SK-N-SH (cell line): ENCODE results near the gene ZFYVE26. TPM values are rescaled to one million over a fixed set of nuclear protein-coding genes. Genes with fewer than 3 reads are reported as not detected.
A peak's percentile ranks its signal among the peaks of the same experiment; 100 is the strongest.

Experiments used
- CTCF ChIA-PET: fragments of 300-600, 350-600 bp; formaldehyde crosslinking; extraction: SDS; loops from one replicate; lab custom pipeline; 2021; lab: Yijun Ruan, JAX
- POLR2A ChIA-PET: fragments of 350-600 bp; sonication (Branson Sonifier 250); formaldehyde crosslinking; extraction: SDS; loops from one replicate; lab custom pipeline; 2020; ENCODE audit warnings: antibody characterized with exemption, inconsistent platforms; lab: Yijun Ruan, JAX
- DNase-seq: peaks from one replicate; pipeline ENCODE4 v3.0.0; 2012
- H2AFZ ChIP-seq: fragments of 200-600 bp; sonication (generic); 2 replicates; pipeline ENCODE4 v1.8.1; 2016; ENCODE audit warnings: antibody characterized with exemption, mild to moderate bottlenecking, low read depth
- H3F3A ChIP-seq: fragments of 200-600 bp; sonication (generic); replicated peaks from 2 replicates; pipeline ENCODE3; 2016; ENCODE audit warnings: antibody characterized with exemption, mild to moderate bottlenecking; ENCODE audit not compliant: insufficient read depth
- H3K27ac ChIP-seq, 2 experiments: fragments of 200-500 bp in 1 of 2; fragments of 200-600 bp in 1 of 2; sonication (Bioruptor generic) in 1 of 2; sonication (generic), shearing (Covaris generic) in 1 of 2; 2 replicates each; pipeline versions ENCODE4 v1.5.1 to v1.6.1; 2014 to 2016; ENCODE audit warnings: low read depth in 2 of 2, inconsistent platforms in 1 of 2, low read length in 1 of 2, mild to moderate bottlenecking in 1 of 2, mixed read lengths in 1 of 2
- H3K27me3 ChIP-seq: fragments of 200-600 bp; sonication (generic), shearing (Covaris generic); 2 replicates; pipeline ENCODE4 v1.6.1; 2016; ENCODE audit warnings: mixed run types; ENCODE audit not compliant: insufficient read depth
- H3K36me3 ChIP-seq, 2 experiments: fragments of 200-500 bp in 1 of 2; fragments of 200-600 bp in 1 of 2; sonication (Bioruptor generic) in 1 of 2; sonication (generic) in 1 of 2; replicated peaks in 1 of 2; 2 replicates each; pipeline versions ENCODE3 to v1.5.1; 2014 to 2016; ENCODE audit warnings: low read length in 1 of 2, mild to moderate bottlenecking in 1 of 2; ENCODE audit not compliant: insufficient read depth in 2 of 2, control insufficient read depth in 1 of 2
- H3K4me1 ChIP-seq, 2 experiments: fragments of 200-500 bp in 1 of 2; fragments of 200-600 bp in 1 of 2; sonication (Bioruptor generic) in 1 of 2; sonication (generic), shearing (Covaris generic) in 1 of 2; 2 replicates each; pipeline versions ENCODE4 v1.5.1 to v1.6.1; 2014 to 2016; ENCODE audit warnings: low read depth in 1 of 2, low read length in 1 of 2, mixed run types in 1 of 2; ENCODE audit not compliant: insufficient read depth in 2 of 2, control insufficient read depth in 1 of 2
- H3K4me2 ChIP-seq: fragments of 200-600 bp; sonication (generic), shearing (Covaris generic); 2 replicates; pipeline ENCODE4 v1.6.1; 2017; ENCODE audit warnings: mixed run types
- H3K4me3 ChIP-seq, 2 experiments: fragments of 200-500 bp in 1 of 2; fragments of 200-600 bp in 1 of 2; sonication (Bioruptor generic) in 1 of 2; sonication (generic), shearing (Covaris generic) in 1 of 2; 2 replicates each; pipeline versions ENCODE4 v1.5.1 to v1.8.1; 2014 to 2016; ENCODE audit warnings: low read depth in 2 of 2, inconsistent platforms in 1 of 2, low read length in 1 of 2, mild to moderate bottlenecking in 1 of 2, mixed read lengths in 1 of 2, moderate library complexity in 1 of 2
- H3K79me2 ChIP-seq: fragments of 200-600 bp; sonication (generic); 2 replicates; pipeline ENCODE4 v1.8.1; 2017; ENCODE audit warnings: mild to moderate bottlenecking; ENCODE audit not compliant: insufficient read depth
- H3K9ac ChIP-seq: fragments of 200-600 bp; sonication (generic); 2 replicates; pipeline ENCODE4 v1.6.1; 2017; ENCODE audit warnings: mixed run types
- H3K9me2 ChIP-seq: fragments of 200-600 bp; sonication (generic); 2 replicates; pipeline ENCODE4 v1.6.1; 2017; ENCODE audit warnings: mixed run types
- H3K9me3 ChIP-seq: fragments of 200-600 bp; sonication (generic); 2 replicates; pipeline ENCODE4 v1.6.1; 2017; ENCODE audit warnings: mixed run types, mild to moderate bottlenecking, moderate library complexity
- H4K20me1 ChIP-seq: fragments of 200-600 bp; sonication (generic); 2 replicates; pipeline ENCODE4 v1.6.1; 2017; ENCODE audit warnings: mild to moderate bottlenecking, mixed run types; ENCODE audit not compliant: insufficient read depth
- ELF1 ChIP-seq: IDR thresholded peaks from 2 replicates; pipeline ENCODE4 v1.4.0; 2012
- EP300 ChIP-seq, 2 experiments: IDR thresholded peaks; 2 replicates each; pipeline versions ENCODE4 v1.4.0 to v1.6.1; 2012; ENCODE audit warnings: borderline replicate concordance in 1 of 2, low read depth in 1 of 2, low read length in 1 of 2
- EZH2phosphoT487 ChIP-seq: fragments of 200-600 bp; sonication (generic); IDR thresholded peaks from 2 replicates; pipeline ENCODE4 v1.6.1; 2017; ENCODE audit warnings: low read depth, mixed run types, mild to moderate bottlenecking, antibody characterized with exemption, moderate library complexity, borderline replicate concordance
- FOXJ3 ChIP-seq: sonication (generic); formaldehyde crosslinking; IDR thresholded peaks from 2 replicates; pipeline ENCODE4 v1.5.1; 2020; ENCODE audit warnings: mild to moderate bottlenecking, missing genetic modification reagents
- FOXM1 ChIP-seq: IDR thresholded peaks from 2 replicates; pipeline ENCODE4 v1.4.0; 2012; ENCODE audit warnings: low read depth, mild to moderate bottlenecking
- GABPA ChIP-seq: IDR thresholded peaks from 2 replicates; pipeline ENCODE4 v1.4.0; 2012; ENCODE audit warnings: low read depth, mild to moderate bottlenecking
- GATA2 ChIP-seq: sonication (generic); formaldehyde crosslinking; IDR thresholded peaks from 2 replicates; pipeline ENCODE4 v1.5.0; 2020; ENCODE audit warnings: mild to moderate bottlenecking, missing genetic modification reagents
- JUND ChIP-seq: IDR thresholded peaks from 2 replicates; pipeline ENCODE4 v1.4.0; 2012
- MEF2A ChIP-seq: IDR thresholded peaks from 2 replicates; pipeline ENCODE4 v1.4.0; 2012; ENCODE audit warnings: low read depth, borderline replicate concordance
- NRF1 ChIP-seq: IDR thresholded peaks from 2 replicates; pipeline ENCODE4 v1.6.1; 2012; ENCODE audit warnings: low read depth, mild to moderate bottlenecking, low read length
- POLR2AphosphoS5 ChIP-seq: IDR thresholded peaks from 2 replicates; pipeline ENCODE4 v1.6.1; 2012; ENCODE audit warnings: low read depth, low read length
- RAD21 ChIP-seq: IDR thresholded peaks from 2 replicates; pipeline ENCODE4 v1.6.1; 2012; ENCODE audit warnings: mild to moderate bottlenecking, low read length
- SMC3 ChIP-seq: IDR thresholded peaks from 2 replicates; pipeline ENCODE4 v1.6.1; 2012; ENCODE audit warnings: low read depth, low read length, improper control_type of control experiment
- TEAD4 ChIP-seq: IDR thresholded peaks from 2 replicates; pipeline ENCODE4 v1.4.0; 2012; ENCODE audit warnings: mild to moderate bottlenecking, borderline replicate concordance; ENCODE audit not compliant: insufficient read depth
- YY1 ChIP-seq: IDR thresholded peaks from 2 replicates; pipeline ENCODE4 v1.4.0; 2012; ENCODE audit warnings: low read depth, mild to moderate bottlenecking
- WGBS: methylation state at CpG from one replicate; pipeline ENCODE4 v1.1.6; 2017; ENCODE audit warnings: low lambda C conversion rate; 5-methylcytosine and 5-hydroxymethylcytosine counted together
- polyA plus RNA-seq, 3 experiments: library from polyadenylated mRNA; depleted of rRNA; stranded (reverse); fragments of >200 nt; gene quantifications; 2 replicates each; pipeline ENCODE4 v1.2.3, GENCODE V29; 2012
- TF ChIP-seq, protein P1 (sequence below): IDR thresholded peaks from 2 replicates; pipeline ENCODE4 v1.4.0; 2012; ENCODE audit warnings: low read depth, borderline replicate concordance
- TF ChIP-seq, protein P2 (sequence below): fragments of 150-350 bp; IDR thresholded peaks from 2 replicates; pipeline ENCODE4 v1.6.1; 2016; ENCODE audit warnings: mild to moderate bottlenecking, low read depth, low read length
- TF ChIP-seq, protein P3 (sequence below): IDR thresholded peaks from 2 replicates; pipeline ENCODE4; 2012
- TF ChIP-seq, protein P4 (sequence below): IDR thresholded peaks from 2 replicates; pipeline ENCODE4 v1.6.1; 2012; ENCODE audit warnings: mild to moderate bottlenecking, low read depth, low read length, moderate library complexity
- TF ChIP-seq, protein P5 (sequence below): IDR thresholded peaks from 2 replicates; pipeline ENCODE4 v1.4.0; 2012; ENCODE audit warnings: low read depth

Gene ZFYVE26
- polyA plus RNA-seq, 1 of the 3 experiments (the other 2 are of a cell fraction): 5.6 TPM

DNA sequence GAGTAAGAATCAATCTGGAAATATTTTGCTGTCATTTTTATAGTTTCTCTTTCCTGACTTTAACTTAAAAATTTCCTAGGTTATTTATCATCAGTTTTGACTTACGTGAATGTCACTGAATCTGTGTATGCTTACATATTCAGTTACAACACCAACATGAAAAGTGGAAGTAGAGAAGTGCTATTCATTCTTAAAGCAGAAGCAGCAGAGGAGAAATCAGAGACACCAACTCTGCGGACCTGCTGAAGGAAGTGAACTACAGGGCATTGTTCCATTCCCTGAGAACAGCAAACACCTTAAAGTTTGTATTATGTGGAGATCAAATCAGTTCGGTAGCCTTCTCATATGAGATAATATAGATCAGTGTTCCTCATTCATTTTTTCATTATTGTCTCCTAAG lies 37.3 kb upstream of the ZFYVE26 start:
- H3K27me3 ChIP-seq: no peaks in the 10 kb centered on the region
- H3K79me2 ChIP-seq: no peaks in the 10 kb centered on the region
- H3K27ac ChIP-seq: peak overlapping the region in 1 of 2 experiments; percentile 55; a peak in 1 of 4 replicates
- H3K4me1 ChIP-seq: no peaks in the 10 kb centered on the region
- no peaks in the 10 kb centered on the region for H3F3A ChIP-seq
- CTCF ChIA-PET: no interaction called here
- H3K36me3 ChIP-seq: no peaks in the 10 kb centered on the region
- H3K4me2 ChIP-seq: no peak overlapping the region
- POLR2A ChIA-PET: no interaction called here
- no peak overlapping the region for H3K4me3 ChIP-seq
- DNase-seq: no peak
- 81% methylated on average over 3 of the region's 3 CpGs for WGBS
- TF ChIP-seq FOXJ3 (CRISPR knock-in tag) (no peak), EZH2phosphoT487 (no peak), ELF1 (no peak), NRF1 (no peak), POLR2AphosphoS5 (no peak), GABPA (no peak), SMC3 (no peak), RAD21 (no peak), TEAD4 (no peak), EP300 (IDR thresholded peaks at IDR 0.05; ENCODE audit: borderline replicate concordance in 1 of 2, low read depth in 1 of 2, low read length in 1 of 2) (no peak), MEF2A (no peak), JUND (no peak), GATA2 (CRISPR knock-in tag) (no peak), YY1 (no peak), FOXM1 (no peak)
- TF ChIP-seq, protein P1, sequence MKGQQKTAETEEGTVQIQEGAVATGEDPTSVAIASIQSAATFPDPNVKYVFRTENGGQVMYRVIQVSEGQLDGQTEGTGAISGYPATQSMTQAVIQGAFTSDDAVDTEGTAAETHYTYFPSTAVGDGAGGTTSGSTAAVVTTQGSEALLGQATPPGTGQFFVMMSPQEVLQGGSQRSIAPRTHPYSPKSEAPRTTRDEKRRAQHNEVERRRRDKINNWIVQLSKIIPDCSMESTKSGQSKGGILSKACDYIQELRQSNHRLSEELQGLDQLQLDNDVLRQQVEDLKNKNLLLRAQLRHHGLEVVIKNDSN: no peak
- TF ChIP-seq, protein P2, sequence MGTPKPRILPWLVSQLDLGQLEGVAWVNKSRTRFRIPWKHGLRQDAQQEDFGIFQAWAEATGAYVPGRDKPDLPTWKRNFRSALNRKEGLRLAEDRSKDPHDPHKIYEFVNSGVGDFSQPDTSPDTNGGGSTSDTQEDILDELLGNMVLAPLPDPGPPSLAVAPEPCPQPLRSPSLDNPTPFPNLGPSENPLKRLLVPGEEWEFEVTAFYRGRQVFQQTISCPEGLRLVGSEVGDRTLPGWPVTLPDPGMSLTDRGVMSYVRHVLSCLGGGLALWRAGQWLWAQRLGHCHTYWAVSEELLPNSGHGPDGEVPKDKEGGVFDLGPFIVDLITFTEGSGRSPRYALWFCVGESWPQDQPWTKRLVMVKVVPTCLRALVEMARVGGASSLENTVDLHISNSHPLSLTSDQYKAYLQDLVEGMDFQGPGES: no peak
- TF ChIP-seq, protein P3, sequence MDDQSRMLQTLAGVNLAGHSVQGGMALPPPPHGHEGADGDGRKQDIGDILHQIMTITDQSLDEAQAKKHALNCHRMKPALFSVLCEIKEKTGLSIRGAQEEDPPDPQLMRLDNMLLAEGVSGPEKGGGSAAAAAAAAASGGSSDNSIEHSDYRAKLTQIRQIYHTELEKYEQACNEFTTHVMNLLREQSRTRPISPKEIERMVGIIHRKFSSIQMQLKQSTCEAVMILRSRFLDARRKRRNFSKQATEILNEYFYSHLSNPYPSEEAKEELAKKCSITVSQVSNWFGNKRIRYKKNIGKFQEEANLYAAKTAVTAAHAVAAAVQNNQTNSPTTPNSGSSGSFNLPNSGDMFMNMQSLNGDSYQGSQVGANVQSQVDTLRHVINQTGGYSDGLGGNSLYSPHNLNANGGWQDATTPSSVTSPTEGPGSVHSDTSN: no peak
- TF ChIP-seq, protein P4, sequence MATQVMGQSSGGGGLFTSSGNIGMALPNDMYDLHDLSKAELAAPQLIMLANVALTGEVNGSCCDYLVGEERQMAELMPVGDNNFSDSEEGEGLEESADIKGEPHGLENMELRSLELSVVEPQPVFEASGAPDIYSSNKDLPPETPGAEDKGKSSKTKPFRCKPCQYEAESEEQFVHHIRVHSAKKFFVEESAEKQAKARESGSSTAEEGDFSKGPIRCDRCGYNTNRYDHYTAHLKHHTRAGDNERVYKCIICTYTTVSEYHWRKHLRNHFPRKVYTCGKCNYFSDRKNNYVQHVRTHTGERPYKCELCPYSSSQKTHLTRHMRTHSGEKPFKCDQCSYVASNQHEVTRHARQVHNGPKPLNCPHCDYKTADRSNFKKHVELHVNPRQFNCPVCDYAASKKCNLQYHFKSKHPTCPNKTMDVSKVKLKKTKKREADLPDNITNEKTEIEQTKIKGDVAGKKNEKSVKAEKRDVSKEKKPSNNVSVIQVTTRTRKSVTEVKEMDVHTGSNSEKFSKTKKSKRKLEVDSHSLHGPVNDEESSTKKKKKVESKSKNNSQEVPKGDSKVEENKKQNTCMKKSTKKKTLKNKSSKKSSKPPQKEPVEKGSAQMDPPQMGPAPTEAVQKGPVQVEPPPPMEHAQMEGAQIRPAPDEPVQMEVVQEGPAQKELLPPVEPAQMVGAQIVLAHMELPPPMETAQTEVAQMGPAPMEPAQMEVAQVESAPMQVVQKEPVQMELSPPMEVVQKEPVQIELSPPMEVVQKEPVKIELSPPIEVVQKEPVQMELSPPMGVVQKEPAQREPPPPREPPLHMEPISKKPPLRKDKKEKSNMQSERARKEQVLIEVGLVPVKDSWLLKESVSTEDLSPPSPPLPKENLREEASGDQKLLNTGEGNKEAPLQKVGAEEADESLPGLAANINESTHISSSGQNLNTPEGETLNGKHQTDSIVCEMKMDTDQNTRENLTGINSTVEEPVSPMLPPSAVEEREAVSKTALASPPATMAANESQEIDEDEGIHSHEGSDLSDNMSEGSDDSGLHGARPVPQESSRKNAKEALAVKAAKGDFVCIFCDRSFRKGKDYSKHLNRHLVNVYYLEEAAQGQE: no peak
- TF ChIP-seq, protein P5, sequence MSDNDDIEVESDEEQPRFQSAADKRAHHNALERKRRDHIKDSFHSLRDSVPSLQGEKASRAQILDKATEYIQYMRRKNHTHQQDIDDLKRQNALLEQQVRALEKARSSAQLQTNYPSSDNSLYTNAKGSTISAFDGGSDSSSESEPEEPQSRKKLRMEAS: no peak
- H2AFZ ChIP-seq: no peak overlapping the region
- H4K20me1 ChIP-seq: no peaks in the 10 kb centered on the region
- H3K9me2 ChIP-seq: no peaks in the 10 kb centered on the region
- no peak overlapping the region for H3K9ac ChIP-seq
- H3K9me3 ChIP-seq: no peaks in the 10 kb centered on the region
